HG03558 (cell line): ENCODE results near the gene LRRC28.

ENCODE experiments used
- ATAC-seq: cut with Tn5 transposase; IDR thresholded peaks from one replicate; pipeline ENCODE4 v1.9.1; 2021; ENCODE audit warnings: moderate number of reproducible peaks; ENCODE audit not compliant: unreplicated experiment; ENCODE audit errors: extremely low read depth

Gene LRRC28

GRCh38 chr15:99431661-99432091 is 180.4 kb downstream of the LRRC28 start:
- no peak for ATAC-seq

- no peak for ATAC-seq
Observed at GRCh38 chr15:99432271-99433025, 181.2 kb downstream of the LRRC28 start.

GRCh38 chr15:99433026-99433756 is 181.9 kb downstream of the LRRC28 start:
- no peak for ATAC-seq

- ATAC-seq, result no peak
Observed at GRCh38 chr15:99433757-99434450, 182.6 kb downstream of the LRRC28 start.

- no peak for ATAC-seq
Observed at GRCh38 chr15:99434506-99435112, 183.3 kb downstream of the LRRC28 start.

GRCh38 chr15:99435113-99435695 is 183.9 kb downstream of the LRRC28 start:
- no peak for ATAC-seq

- ATAC-seq, result no peak
Observed at GRCh38 chr15:99435877-99436541, 184.7 kb downstream of the LRRC28 start.

- no peak for ATAC-seq
Observed at GRCh38 chr15:99436542-99437314, 185.4 kb downstream of the LRRC28 start.

GRCh38 chr15:99437315-99438223 is 186.3 kb downstream of the LRRC28 start:
- no peak for ATAC-seq

GRCh38 chr15:99438224-99438585 is 186.9 kb downstream of the LRRC28 start:
- no peak for ATAC-seq

GRCh38 chr15:99438691-99439523 is 187.6 kb downstream of the LRRC28 start:
- no peak for ATAC-seq

GRCh38 chr15:99439524-99439835 is 188.2 kb downstream of the LRRC28 start:
- ATAC-seq, result no peak

GRCh38 chr15:99440029-99440428 is 188.7 kb downstream of the LRRC28 start:
- no peak for ATAC-seq
